ENCODE measurements around the gene ZNF134.

- no peak for TF ChIP-seq POLR2A (IDR thresholded peaks at IDR 0.05)
- TF ChIP-seq EP300 (IDR thresholded peaks at IDR 0.05): no peak
Observed at GRCh38 chr19:57576661-57577060, 37.4 kb upstream of the ZNF134 start.

Measured in gastroesophageal sphincter (tissue), 2 donors.